Endothelial cell of umbilical vein (primary cell): ENCODE data around the gene TNRC6B. TPM values are rescaled to one million over a fixed set of nuclear protein-coding genes. Genes with fewer than 3 reads are reported as not detected.

Experiments
- BruUV-seq: library from RNA; stranded (reverse); fragments of 400-500 nt; replicated peaks from 2 replicates; lab custom pipeline; 2021; lab: Mats Ljungman, UMichigan
- CTCF ChIA-PET: fragments of 300-600, 350-600 bp; sonication (Branson Sonifier 250); formaldehyde crosslinking; loops from one replicate; lab custom pipeline; 2021; ENCODE audit warnings: antibody characterized with exemption, inconsistent platforms; lab: Charles Lee
- POLR2A ChIA-PET: fragments of 300-600, 350-600 bp; sonication (Branson Sonifier 250); formaldehyde crosslinking; loops from one replicate; lab custom pipeline; 2021; ENCODE audit warnings: antibody characterized with exemption, inconsistent platforms; lab: Charles Lee
- DNase-seq: peaks from one replicate; pipeline ENCODE4 v3.0.0-alpha.2; 2011; ENCODE audit warnings: low read depth, low spot score
- FAIRE-seq: peaks from 2 replicates; lab custom pipeline; 2011; peaks lifted over from hg19 to GRCh38; lab: Jason Lieb, UNC
- H2AFZ ChIP-seq: 2 replicates; pipeline ENCODE4 v1.6.0; 2012; ENCODE audit warnings: low read depth, low read length, control low read depth, inconsistent platforms
- H3K27ac ChIP-seq: 2 replicates; pipeline ENCODE4 v1.5.1; 2011; ENCODE audit warnings: low read depth, mild to moderate bottlenecking, control low read depth, low read length, moderate library complexity; ENCODE audit not compliant: insufficient read depth
- H3K27me3 ChIP-seq, 2 experiments: 2 replicates each; pipeline versions ENCODE4 v1.6.0 to v1.6.1; 2011; ENCODE audit warnings: low read length in 2 of 2, mixed read lengths in 1 of 2; ENCODE audit not compliant: control insufficient read depth in 2 of 2, insufficient read depth in 2 of 2
- H3K36me3 ChIP-seq, 2 experiments: 2 replicates in 1 of 2; 3 replicates in 1 of 2; pipeline ENCODE4 v1.5.1; 2011; ENCODE audit warnings: low read length in 2 of 2, mild to moderate bottlenecking in 1 of 2, moderate library complexity in 1 of 2; ENCODE audit not compliant: control insufficient read depth in 2 of 2, insufficient read depth in 2 of 2; ENCODE audit errors: extremely low read depth in 1 of 2
- H3K4me1 ChIP-seq: 3 replicates; pipeline ENCODE4 v1.5.1; 2011; ENCODE audit warnings: mild to moderate bottlenecking, low read length; ENCODE audit not compliant: control insufficient read depth, insufficient read depth; ENCODE audit errors: extremely low read depth
- H3K4me2 ChIP-seq: 2 replicates; pipeline ENCODE4 v1.6.1; 2011; ENCODE audit warnings: low read length, control low read depth, mixed read lengths; ENCODE audit not compliant: insufficient read depth
- H3K4me3 ChIP-seq, 3 experiments: fragments of 200-600 bp in 1 of 3; sonication (generic), shearing (Covaris generic) in 1 of 3; replicated peaks in 1 of 3; 2 replicates each; pipeline ENCODE4 v1.5.1; 2011 to 2016; ENCODE audit warnings: control low read depth in 3 of 3, low read length in 3 of 3, mild to moderate bottlenecking in 2 of 3, inconsistent platforms in 1 of 3, low read depth in 1 of 3, moderate library complexity in 1 of 3; ENCODE audit not compliant: insufficient read depth in 1 of 3
- H3K79me2 ChIP-seq: 2 replicates; pipeline ENCODE4 v1.6.0; 2012; ENCODE audit warnings: low read length, inconsistent platforms; ENCODE audit not compliant: control insufficient read depth, insufficient read depth
- H3K9ac ChIP-seq: replicated peaks from 2 replicates; pipeline ENCODE3; 2011; ENCODE audit warnings: low read length, control low read depth; ENCODE audit not compliant: insufficient read depth; ENCODE audit errors: extremely low read depth
- H3K9me1 ChIP-seq: replicated peaks from 3 replicates; pipeline ENCODE4 v1.6.0; 2011; ENCODE audit warnings: mild to moderate bottlenecking, low read length; ENCODE audit not compliant: control insufficient read depth, insufficient read depth; ENCODE audit errors: extremely low read depth
- H3K9me3 ChIP-seq: replicated peaks from 2 replicates; pipeline ENCODE4 v1.5.1; 2012; ENCODE audit warnings: low read length, inconsistent platforms; ENCODE audit not compliant: control insufficient read depth, insufficient read depth
- H4K20me1 ChIP-seq: replicated peaks from 2 replicates; pipeline ENCODE3; 2011; ENCODE audit warnings: mild to moderate bottlenecking, low read length; ENCODE audit not compliant: control insufficient read depth, insufficient read depth; ENCODE audit errors: extremely low read depth
- EZH2 ChIP-seq: IDR thresholded peaks from 2 replicates; pipeline ENCODE4 v1.6.1; 2012; ENCODE audit warnings: borderline replicate concordance, low read depth, mild to moderate bottlenecking, moderate library complexity, low read length, inconsistent platforms; ENCODE audit not compliant: severe bottlenecking
- FOS ChIP-seq: IDR thresholded peaks from 2 replicates; pipeline ENCODE4 v1.6.1; 2011; ENCODE audit warnings: mild to moderate bottlenecking, low read length, moderate library complexity, borderline replicate concordance; ENCODE audit not compliant: insufficient read depth
- GATA2 ChIP-seq: IDR thresholded peaks from 2 replicates; pipeline ENCODE4 v1.7.0; 2011; ENCODE audit warnings: low read depth, mild to moderate bottlenecking, moderate library complexity, mixed read lengths, low read length; ENCODE audit not compliant: insufficient read length, insufficient read depth
- JUN ChIP-seq: IDR thresholded peaks from 2 replicates; pipeline ENCODE4 v1.6.1; 2011; ENCODE audit warnings: borderline replicate concordance, low read depth; ENCODE audit not compliant: insufficient read length, insufficient read depth
- MYC ChIP-seq: IDR thresholded peaks from one replicate; pipeline ENCODE4 v1.6.1; 2011; ENCODE audit warnings: mild to moderate bottlenecking, low read depth, low read length
- POLR2A ChIP-seq: IDR thresholded peaks from 2 replicates; pipeline ENCODE4 v1.6.1; 2012; ENCODE audit warnings: low read depth, mild to moderate bottlenecking, control low read depth, low read length
- POLR2AphosphoS5 ChIP-seq: IDR thresholded peaks from 2 replicates; pipeline ENCODE4 v1.6.1; 2012; ENCODE audit warnings: low read depth, mild to moderate bottlenecking, control low read depth, low read length, moderate library complexity; ENCODE audit not compliant: insufficient read depth
- dilution Hi-C: fragments of 300-500 bp; cut with MboI; formaldehyde crosslinking; loops from one replicate; pipeline ENCODE4 v1.15.0; 2019; ENCODE audit warnings: low sequenced_read_pairs; ENCODE audit not compliant: extremely low pct_ligation_motif_present
- intact Hi-C: fragments of 100-400 bp; cut with micrococcal nuclease; formaldehyde crosslinking; loops from one replicate; pipeline ENCODE4 v1.10.0; 2022
- polyA plus RNA-seq, 4 experiments: library from polyadenylated mRNA; depleted of rRNA in 3 of 4; stranded (reverse) in 3 of 4; unstranded in 1 of 4; fragments of >200 nt; gene quantifications; 2 replicates each; pipeline versions ENCODE4 v1.2.1 to v1.2.3, GENCODE V29; 2011 to 2012; ENCODE audit warnings: missing spikeins in 1 of 4
- total RNA-seq: library from RNA; stranded (reverse); gene quantifications from 2 replicates; pipeline ENCODE4 v1.2.3, GENCODE V29; 2021
- TF ChIP-seq, protein P1 (sequence below), 2 donors: IDR thresholded peaks; 1 replicate in 1 of 2; 2 replicates in 1 of 2; pipeline ENCODE4 v1.5.1; 2011; ENCODE audit warnings: low read length in 2 of 2, mild to moderate bottlenecking in 2 of 2, moderate library complexity in 2 of 2, control low read depth in 1 of 2, inconsistent platforms in 1 of 2, low read depth in 1 of 2; ENCODE audit not compliant: insufficient read depth in 1 of 2; ENCODE audit errors: extremely low read depth in 1 of 2
- TF ChIP-seq, protein P2 (sequence below): IDR thresholded peaks from 2 replicates; pipeline ENCODE4 v1.6.1; 2011; ENCODE audit not compliant: insufficient read depth, insufficient read length

TNRC6B gene
- total and polyA plus RNA-seq, 2 donors (not counting 3 experiments of a cell fraction or from before 2014, with no cell fraction given): 10.6 to 37.2 TPM

- H3K36me3 ChIP-seq: no peaks in the 10 kb centered on the region
- no peak overlapping the region for H3K27ac ChIP-seq
- ChIA-PET CTCF (no interaction called here), POLR2A (no interaction called here)
- FAIRE-seq: no peak
- H3K79me2 ChIP-seq: peaks cover 11% of the 10 kb centered on the region
- H3K9ac ChIP-seq: no peak overlapping the region
- no peak for DNase-seq
- no peak overlapping the region for H2AFZ ChIP-seq
- H3K27me3 ChIP-seq: no peaks in the 10 kb centered on the region
- no peaks in the 10 kb centered on the region for H3K9me3 ChIP-seq
- BruUV-seq: no TSS peak
- dilution Hi-C loops (no loop called here), intact Hi-C loops (no loop called here)
- no peaks in the 10 kb centered on the region for H3K4me1 ChIP-seq
- H3K9me1 ChIP-seq: no peaks in the 10 kb centered on the region
- peaks cover 4% of the 10 kb centered on the region for H4K20me1 ChIP-seq
- TF ChIP-seq MYC (no peak), EZH2 (no peak), JUN (no peak), POLR2AphosphoS5 (no peak), POLR2A (no peak), FOS (no peak), GATA2 (no peak)
- TF ChIP-seq, protein P1, sequence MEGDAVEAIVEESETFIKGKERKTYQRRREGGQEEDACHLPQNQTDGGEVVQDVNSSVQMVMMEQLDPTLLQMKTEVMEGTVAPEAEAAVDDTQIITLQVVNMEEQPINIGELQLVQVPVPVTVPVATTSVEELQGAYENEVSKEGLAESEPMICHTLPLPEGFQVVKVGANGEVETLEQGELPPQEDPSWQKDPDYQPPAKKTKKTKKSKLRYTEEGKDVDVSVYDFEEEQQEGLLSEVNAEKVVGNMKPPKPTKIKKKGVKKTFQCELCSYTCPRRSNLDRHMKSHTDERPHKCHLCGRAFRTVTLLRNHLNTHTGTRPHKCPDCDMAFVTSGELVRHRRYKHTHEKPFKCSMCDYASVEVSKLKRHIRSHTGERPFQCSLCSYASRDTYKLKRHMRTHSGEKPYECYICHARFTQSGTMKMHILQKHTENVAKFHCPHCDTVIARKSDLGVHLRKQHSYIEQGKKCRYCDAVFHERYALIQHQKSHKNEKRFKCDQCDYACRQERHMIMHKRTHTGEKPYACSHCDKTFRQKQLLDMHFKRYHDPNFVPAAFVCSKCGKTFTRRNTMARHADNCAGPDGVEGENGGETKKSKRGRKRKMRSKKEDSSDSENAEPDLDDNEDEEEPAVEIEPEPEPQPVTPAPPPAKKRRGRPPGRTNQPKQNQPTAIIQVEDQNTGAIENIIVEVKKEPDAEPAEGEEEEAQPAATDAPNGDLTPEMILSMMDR (IDR thresholded peaks at IDR 0.05; ENCODE audit: extremely low read depth in 1 of 2, insufficient read depth in 1 of 2, low read depth in 1 of 2, low read length in 2 of 2): no peak
- TF ChIP-seq, protein P2, sequence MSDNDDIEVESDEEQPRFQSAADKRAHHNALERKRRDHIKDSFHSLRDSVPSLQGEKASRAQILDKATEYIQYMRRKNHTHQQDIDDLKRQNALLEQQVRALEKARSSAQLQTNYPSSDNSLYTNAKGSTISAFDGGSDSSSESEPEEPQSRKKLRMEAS: no peak
- no peak overlapping the region for H3K4me3 ChIP-seq
- no peak overlapping the region for H3K4me2 ChIP-seq
Observed at GRCh38 chr22:40252146-40252545, 74.4 kb downstream of the TNRC6B start.
